ENCODE data around the gene MBD3. TPM values are rescaled to one million over a fixed set of nuclear protein-coding genes. Genes with fewer than 3 reads are reported as not detected.
A peak's percentile ranks its signal among the peaks of the same experiment; 100 is the strongest.
"Not testable (repeated sequence)": the region's sequence is repeated elsewhere in the genome, so short reads cannot be mapped to it uniquely, and the experiment has no call there.

MBD3 gene
- total and polyA plus RNA-seq, 5 donors: 45.8 to 96.2 (median 62.9) TPM

DNA sequence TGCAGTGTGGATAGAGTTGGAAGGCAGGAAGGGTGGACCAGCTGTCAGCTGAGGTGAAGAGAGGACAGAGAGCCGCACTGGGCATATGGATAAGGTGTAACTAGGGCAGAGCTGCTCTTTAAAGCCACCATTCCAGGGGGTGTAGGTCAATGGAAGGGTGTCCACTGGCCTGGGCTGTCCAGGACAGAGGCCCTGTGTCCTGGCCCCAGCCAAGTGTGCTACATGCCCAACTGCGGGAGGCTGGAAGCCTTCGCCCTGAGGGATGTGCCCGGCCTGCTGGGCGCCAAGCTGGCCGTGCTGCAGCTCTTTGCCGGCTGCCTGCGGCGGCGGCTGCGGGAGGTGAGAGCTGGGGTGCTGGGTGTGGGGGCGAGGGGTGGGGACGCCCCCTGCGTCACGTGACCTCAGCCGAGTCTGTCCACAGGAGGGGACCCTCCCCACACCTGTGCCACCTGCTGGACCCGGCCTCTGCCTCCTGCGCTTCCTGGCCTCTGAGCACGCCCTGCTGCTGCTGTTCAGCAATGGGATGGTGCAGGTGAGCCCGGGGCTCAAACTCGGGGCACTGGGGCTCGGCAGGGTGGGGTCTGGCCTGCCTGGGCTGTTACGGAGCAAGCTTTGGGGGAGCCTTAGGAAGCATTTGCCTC lies 59.0 kb downstream of the MBD3 start:
- Histone ChIP-seq H3K27me3 (ENCODE audit: control insufficient read depth, insufficient read depth) (no peaks in the 10 kb centered on the region), H3K4me1 (ENCODE audit: control insufficient read depth, insufficient read depth, low read length) (no peaks in the 10 kb centered on the region), H3K4me3 (ENCODE audit: low read length) (no peak overlapping the region), H3K27ac (ENCODE audit: low read length) (no peak overlapping the region), H3K9me3 (ENCODE audit: control insufficient read depth, low read length) (no peaks in the 10 kb centered on the region)
- DNase-seq (peak in 2 of 3 donors; percentile 16 to 19), ATAC-seq (peak in 1 of 2 donors; percentile 19)
- intact Hi-C loops (cut with DNase I): no loop called here
- 79% methylated on average over 23 of the region's 23 CpGs for WGBS

DNA sequence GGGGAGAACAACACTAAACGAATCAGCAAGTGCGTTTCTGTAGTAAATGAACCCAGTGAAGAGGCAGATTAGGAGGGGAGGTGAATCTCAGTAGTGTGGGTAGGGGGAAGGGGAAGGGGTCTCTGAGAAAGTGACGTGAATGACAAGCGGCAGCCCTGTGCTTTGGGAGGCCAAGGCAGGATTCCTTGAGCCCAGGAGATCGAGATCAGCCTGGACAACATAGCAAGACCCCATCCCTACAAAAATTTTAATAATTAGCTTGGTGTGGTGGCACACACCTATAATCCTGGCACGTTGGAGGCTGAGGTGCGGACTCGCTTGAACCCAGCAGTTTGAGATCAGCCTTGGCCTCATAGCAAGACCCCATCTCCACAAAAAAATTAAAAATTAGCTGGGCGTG lies 60.7 kb downstream of the MBD3 start:
- no peaks in the 10 kb centered on the region for H3K27me3 ChIP-seq (ENCODE audit: control insufficient read depth, insufficient read depth)
- ATAC-seq: no peak
- DNase-seq: no peak
- no peaks in the 10 kb centered on the region for H3K4me1 ChIP-seq (ENCODE audit: control insufficient read depth, insufficient read depth, low read length)
- intact Hi-C loops (cut with DNase I): no loop called here
- WGBS: 90% methylated on average over 9 of the region's 9 CpGs
- H3K27ac ChIP-seq (ENCODE audit: low read length): no peak overlapping the region
- no peak overlapping the region for H3K4me3 ChIP-seq (ENCODE audit: low read length)
- no peaks in the 10 kb centered on the region for H3K9me3 ChIP-seq (ENCODE audit: control insufficient read depth, low read length)

- no peak overlapping the region for H3K27ac ChIP-seq (ENCODE audit: low read length)
- no peaks in the 10 kb centered on the region for H3K4me1 ChIP-seq (ENCODE audit: control insufficient read depth, insufficient read depth, low read length)
- 85% methylated on average over 11 of the region's 11 CpGs for WGBS
- ATAC-seq (no peak), DNase-seq (peak in 2 of 3 donors; percentile 30 to 32)
- intact Hi-C loops (cut with DNase I): no loop called here
- no peaks in the 10 kb centered on the region for H3K9me3 ChIP-seq (ENCODE audit: control insufficient read depth, low read length)
- H3K4me3 ChIP-seq (ENCODE audit: low read length): no peak overlapping the region
- H3K27me3 ChIP-seq (ENCODE audit: control insufficient read depth, insufficient read depth): no peaks in the 10 kb centered on the region
Measured at GRCh38 chr19:1531587-1531986, 61.1 kb downstream of the MBD3 start.

GRCh38 chr19:1530856-1531255 lies 61.8 kb downstream of the MBD3 start:
- H3K4me1 ChIP-seq (ENCODE audit: control insufficient read depth, insufficient read depth, low read length); H3K4me3 ChIP-seq (ENCODE audit: low read length); H3K27ac ChIP-seq (ENCODE audit: low read length); ATAC-seq; H3K9me3 ChIP-seq (ENCODE audit: control insufficient read depth, low read length); H3K27me3 ChIP-seq (ENCODE audit: control insufficient read depth, insufficient read depth); intact Hi-C loops (cut with DNase I): not testable (repeated sequence)
- 92% methylated on average over 11 of the region's 11 CpGs for WGBS
- peak in 2 of 3 donors; percentile 6 to 27 for DNase-seq

GRCh38 chr19:1529430-1529816 lies 63.2 kb downstream of the MBD3 start:
- Histone ChIP-seq H3K4me1 (ENCODE audit: control insufficient read depth, insufficient read depth, low read length) (no peaks in the 10 kb centered on the region), H3K27ac (ENCODE audit: low read length) (no peak overlapping the region), H3K9me3 (ENCODE audit: control insufficient read depth, low read length) (no peaks in the 10 kb centered on the region), H3K27me3 (ENCODE audit: control insufficient read depth, insufficient read depth) (no peaks in the 10 kb centered on the region), H3K4me3 (ENCODE audit: low read length) (no peak overlapping the region)
- intact Hi-C loops (cut with DNase I): no loop called here
- ATAC-seq (no peak), DNase-seq (peak in 2 of 3 donors; percentile 29 to 42)
- WGBS: 80% methylated on average over 16 of the region's 16 CpGs

DNA sequence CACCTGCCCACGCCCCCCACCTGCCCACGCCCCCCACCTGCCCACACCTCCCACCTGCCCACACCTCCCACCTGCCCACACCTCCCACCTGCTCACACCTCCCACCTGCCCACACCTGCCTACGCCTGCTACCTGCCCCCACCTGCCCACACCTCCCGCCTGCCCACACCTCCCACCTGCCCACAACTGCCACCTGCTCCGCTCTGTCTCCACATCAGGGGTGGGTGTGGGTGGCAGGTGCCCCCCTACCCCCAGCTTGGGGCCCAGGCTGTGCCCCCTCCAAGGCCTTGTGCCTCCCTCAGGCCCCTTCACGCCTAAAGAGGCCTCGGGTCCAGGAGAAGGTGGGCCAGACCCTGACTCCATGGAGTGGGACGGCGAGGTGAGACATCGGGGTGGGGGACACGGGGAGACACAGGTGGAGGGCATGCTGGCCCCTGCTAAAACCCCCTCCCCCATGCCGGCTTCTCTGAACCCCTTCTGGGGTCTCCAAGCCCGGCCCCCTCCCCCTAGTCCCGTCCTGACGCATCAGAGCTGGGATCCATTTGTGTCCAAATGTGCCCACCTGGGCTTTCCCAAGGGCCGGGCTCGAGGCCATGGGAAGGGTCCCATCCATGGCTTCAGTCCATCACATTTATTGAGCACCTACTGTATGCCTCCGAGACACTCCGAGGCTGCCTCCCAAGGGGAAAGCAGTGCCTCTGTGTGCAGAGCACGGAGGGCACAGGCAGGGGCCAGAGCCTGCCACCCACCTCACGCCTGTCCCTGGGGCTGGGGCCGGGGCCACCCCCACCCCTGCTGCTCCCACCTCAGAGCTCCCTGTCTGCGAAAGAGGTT lies 63.9 kb downstream of the MBD3 start:
- H3K4me1 ChIP-seq (ENCODE audit: control insufficient read depth, insufficient read depth, low read length): no peaks in the 10 kb centered on the region
- no peak overlapping the region for H3K4me3 ChIP-seq (ENCODE audit: low read length)
- WGBS: 80% methylated on average over 23 of the region's 23 CpGs
- intact Hi-C loops (cut with DNase I): no loop called here
- DNase-seq (peak in 2 of 3 donors; percentile 34 to 61), ATAC-seq (no peak)
- H3K9me3 ChIP-seq (ENCODE audit: control insufficient read depth, low read length): no peaks in the 10 kb centered on the region
- no peaks in the 10 kb centered on the region for H3K27me3 ChIP-seq (ENCODE audit: control insufficient read depth, insufficient read depth)
- no peak overlapping the region for H3K27ac ChIP-seq (ENCODE audit: low read length)

GRCh38 chr19:1527650-1528309 lies 64.9 kb downstream of the MBD3 start:
- ATAC-seq: no peak
- 86% methylated on average over 27 of the region's 27 CpGs for WGBS
- peak in 2 of 3 donors; percentile 20 to 60 for DNase-seq

GRCh38 chr19:1526979-1527649 lies 65.6 kb downstream of the MBD3 start:
- no peaks in the 10 kb centered on the region for H3K9me3 ChIP-seq (ENCODE audit: control insufficient read depth, low read length)
- H3K4me3 ChIP-seq (ENCODE audit: low read length): no peak overlapping the region
- DNase-seq (peak in 2 of 3 donors; percentile 12 to 20), ATAC-seq (no peak)
- no peak overlapping the region for H3K27ac ChIP-seq (ENCODE audit: low read length)
- intact Hi-C loops (cut with DNase I): no loop called here
- H3K4me1 ChIP-seq (ENCODE audit: control insufficient read depth, insufficient read depth, low read length): no peaks in the 10 kb centered on the region
- 81% methylated on average over 18 of the region's 18 CpGs for WGBS
- H3K27me3 ChIP-seq (ENCODE audit: control insufficient read depth, insufficient read depth): no peaks in the 10 kb centered on the region

More at GRCh38 chr19:1527650-1528309, 64.9 kb downstream of the MBD3 start:
- Histone ChIP-seq H3K27ac (ENCODE audit: low read length) (no peak overlapping the region), H3K27me3 (ENCODE audit: control insufficient read depth, insufficient read depth) (no peaks in the 10 kb centered on the region), H3K9me3 (ENCODE audit: control insufficient read depth, low read length) (no peaks in the 10 kb centered on the region), H3K4me3 (ENCODE audit: low read length) (no peak overlapping the region), H3K4me1 (ENCODE audit: control insufficient read depth, insufficient read depth, low read length) (no peaks in the 10 kb centered on the region)
- intact Hi-C loops (cut with DNase I): no loop called here

DNA sequence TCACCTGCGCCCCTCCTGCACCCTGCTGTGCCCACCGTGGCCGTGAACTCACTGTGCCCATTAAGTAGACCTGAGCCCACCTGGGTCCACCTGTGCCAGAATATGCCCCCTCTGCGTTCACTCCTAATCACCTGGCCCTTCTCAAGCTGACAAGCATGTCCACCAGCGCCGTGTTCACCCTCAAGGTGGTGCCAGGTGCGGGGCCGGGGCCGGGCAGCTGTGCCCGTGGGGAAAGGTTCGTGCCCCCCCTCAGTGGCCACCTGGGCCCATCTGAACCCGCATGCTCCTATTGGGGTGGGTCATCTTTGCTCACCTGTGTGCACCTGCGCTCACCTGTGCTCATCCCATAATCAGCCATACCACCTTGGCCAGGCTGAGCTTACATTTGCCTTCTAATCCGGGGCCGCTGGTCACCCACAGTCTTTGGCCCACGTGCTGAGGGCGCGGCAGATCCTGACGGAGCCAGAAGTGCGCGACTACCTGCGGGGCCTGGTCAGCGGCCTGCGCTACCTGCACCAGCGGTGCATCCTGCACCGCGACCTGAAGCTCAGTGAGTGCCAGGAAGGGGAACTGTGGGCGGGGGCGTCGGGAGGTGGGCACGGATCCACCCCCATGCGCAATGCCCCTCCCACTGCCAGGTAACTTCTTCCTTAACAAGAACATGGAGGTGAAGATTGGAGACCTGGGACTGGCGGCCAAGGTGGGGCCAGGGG lies 66.4 kb downstream of the MBD3 start:
- Histone ChIP-seq H3K9me3 (ENCODE audit: control insufficient read depth, low read length) (no peaks in the 10 kb centered on the region), H3K4me3 (ENCODE audit: low read length) (no peak overlapping the region), H3K4me1 (ENCODE audit: control insufficient read depth, insufficient read depth, low read length) (no peaks in the 10 kb centered on the region), H3K27me3 (ENCODE audit: control insufficient read depth, insufficient read depth) (no peaks in the 10 kb centered on the region), H3K27ac (ENCODE audit: low read length) (no peak overlapping the region)
- ATAC-seq: no peak
- intact Hi-C loops (cut with DNase I): no loop called here
- 81% methylated on average over 33 of the region's 33 CpGs for WGBS
- peak in 1 of 3 donors; percentile 42 for DNase-seq

- peak in 2 of 3 donors; percentile 24 to 42 for DNase-seq
- Histone ChIP-seq H3K4me1 (ENCODE audit: control insufficient read depth, insufficient read depth, low read length) (no peaks in the 10 kb centered on the region), H3K27ac (ENCODE audit: low read length) (no peak overlapping the region), H3K9me3 (ENCODE audit: control insufficient read depth, low read length) (no peaks in the 10 kb centered on the region), H3K4me3 (ENCODE audit: low read length) (no peak overlapping the region), H3K27me3 (ENCODE audit: control insufficient read depth, insufficient read depth) (no peaks in the 10 kb centered on the region)
- intact Hi-C loops (cut with DNase I): no loop called here
- no peak for ATAC-seq
- 62% methylated on average over 31 of the region's 31 CpGs for WGBS
Measured at GRCh38 chr19:1525343-1525742, 67.3 kb downstream of the MBD3 start.

Data from right cardiac atrium (tissue), 5 donors.